HG02623 (cell line): Measurements from ENCODE around the gene LAMC1.

Source experiments
- ATAC-seq: cut with Tn5 transposase; IDR thresholded peaks from one replicate; pipeline ENCODE4 v1.9.1; 2021; ENCODE audit warnings: moderate library complexity; ENCODE audit not compliant: unreplicated experiment

LAMC1 gene

DNA sequence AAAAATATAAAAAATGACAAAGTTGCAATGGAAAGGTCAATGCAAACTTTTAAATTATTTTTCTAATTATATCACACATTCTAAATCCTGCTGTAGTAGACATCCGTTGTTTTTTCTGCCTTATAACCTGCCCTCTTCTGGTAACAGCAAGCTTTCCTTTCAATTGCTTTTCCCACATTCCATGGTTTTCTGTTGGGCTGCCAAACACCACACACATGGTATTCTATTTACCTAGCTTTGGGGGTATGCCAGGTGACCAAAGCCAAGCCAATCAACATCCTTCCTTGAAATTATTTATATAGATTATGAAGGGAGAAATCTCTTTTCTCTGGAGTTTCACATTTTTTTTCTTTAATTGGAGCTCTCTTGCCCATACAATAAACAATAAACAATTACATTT is 3.4 kb upstream of the LAMC1 start:
- no peak for ATAC-seq

DNA sequence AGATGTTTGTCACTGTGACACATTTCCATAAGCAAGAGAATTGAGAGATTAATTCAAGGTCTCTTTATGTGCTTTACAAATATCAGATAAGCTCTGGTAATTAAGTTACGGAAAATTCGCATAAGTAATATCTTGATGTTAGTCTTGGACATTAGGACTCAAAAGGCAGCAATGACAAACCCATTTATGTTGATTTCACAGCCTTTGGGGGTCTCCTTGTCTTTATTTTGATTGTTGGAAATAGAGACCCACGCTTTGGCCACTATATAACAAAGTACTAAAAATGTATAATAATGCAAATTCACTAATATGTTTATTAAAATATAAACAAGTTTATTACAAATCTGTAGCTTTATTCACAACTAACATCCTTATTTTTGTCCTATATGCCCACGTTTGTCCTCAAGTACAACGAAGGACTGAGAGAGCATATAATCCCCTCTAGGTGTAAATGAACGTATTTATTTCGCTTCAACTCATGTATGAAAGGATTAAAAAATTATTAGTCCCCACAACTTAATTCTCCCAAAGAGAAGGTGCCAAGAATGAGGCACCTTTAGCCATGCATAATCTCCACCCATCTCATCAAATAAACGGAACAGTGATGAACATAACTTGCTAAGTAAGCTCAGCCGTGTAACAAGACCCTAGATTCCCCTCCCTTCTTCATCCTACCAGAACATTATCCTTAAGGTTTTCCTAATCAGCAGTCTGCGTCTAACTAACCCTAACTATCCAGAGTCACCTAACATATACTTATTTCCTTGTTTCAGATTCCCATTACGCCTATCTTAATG is 1.6 kb upstream of the LAMC1 start:
- ATAC-seq: no peak

DNA sequence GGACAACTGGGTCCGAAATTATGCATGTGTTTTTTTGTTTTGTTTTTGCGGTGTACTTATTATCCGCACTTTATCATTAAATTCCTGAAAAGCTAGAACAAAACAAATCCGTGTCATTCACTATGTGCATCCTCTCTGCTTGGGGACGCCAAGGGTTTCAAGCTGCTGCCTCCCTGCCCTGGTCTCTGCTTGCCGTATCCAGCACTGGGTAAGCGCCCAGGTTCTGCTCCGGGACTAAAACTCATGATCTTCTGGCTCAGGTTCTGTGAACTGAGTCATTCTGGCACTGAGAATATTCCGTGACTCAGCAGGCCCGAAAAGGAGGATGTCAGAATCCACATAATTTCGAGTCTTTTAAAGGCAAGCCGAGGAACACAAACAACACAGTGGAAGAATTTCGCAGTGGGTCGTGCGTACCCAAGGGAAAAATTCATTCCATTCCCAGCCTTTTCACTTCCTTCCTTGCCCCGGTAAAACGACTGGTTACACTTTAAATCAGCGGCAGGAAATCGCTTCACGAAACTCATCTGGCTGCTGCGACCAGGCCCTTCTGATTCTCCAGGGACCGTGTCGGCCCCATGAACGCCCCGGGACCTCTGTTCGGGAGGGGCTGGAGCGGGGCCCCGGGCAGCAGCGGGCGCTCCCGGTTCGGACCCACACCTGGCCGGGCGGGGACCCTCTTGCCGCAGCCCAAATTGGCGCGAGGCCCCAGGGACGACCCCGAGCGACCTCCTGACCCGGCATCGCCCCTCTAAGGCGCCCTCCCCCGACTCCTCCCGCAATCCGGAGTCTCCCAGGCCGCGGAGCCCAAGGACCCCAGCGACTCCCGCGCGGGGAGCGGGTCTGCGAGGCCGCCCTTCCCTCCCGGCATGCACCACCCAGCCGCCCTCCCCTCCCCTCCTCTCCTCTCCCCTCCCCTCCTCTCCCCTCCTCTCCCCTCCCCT is 746 bp upstream of the LAMC1 start:
- peak; percentile 18 for ATAC-seq

DNA sequence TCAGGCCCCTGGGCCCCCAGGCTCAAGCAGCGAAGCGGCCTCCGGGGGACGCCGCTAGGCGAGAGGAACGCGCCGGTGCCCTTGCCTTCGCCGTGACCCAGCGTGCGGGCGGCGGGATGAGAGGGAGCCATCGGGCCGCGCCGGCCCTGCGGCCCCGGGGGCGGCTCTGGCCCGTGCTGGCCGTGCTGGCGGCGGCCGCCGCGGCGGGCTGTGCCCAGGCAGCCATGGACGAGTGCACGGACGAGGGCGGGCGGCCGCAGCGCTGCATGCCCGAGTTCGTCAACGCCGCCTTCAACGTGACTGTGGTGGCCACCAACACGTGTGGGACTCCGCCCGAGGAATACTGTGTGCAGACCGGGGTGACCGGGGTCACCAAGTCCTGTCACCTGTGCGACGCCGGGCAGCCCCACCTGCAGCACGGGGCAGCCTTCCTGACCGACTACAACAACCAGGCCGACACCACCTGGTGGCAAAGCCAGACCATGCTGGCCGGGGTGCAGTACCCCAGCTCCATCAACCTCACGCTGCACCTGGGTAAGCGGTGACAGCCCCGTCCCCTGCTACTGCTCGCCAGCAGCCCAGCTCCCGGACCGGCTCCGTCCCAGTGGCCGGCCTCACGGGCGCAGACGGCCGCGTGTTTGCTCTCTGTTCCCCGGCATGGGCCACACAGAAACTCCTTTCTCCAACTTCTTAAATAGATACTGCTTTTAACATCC is 539 bp downstream of the LAMC1 start:
- peak; percentile 62 for ATAC-seq

DNA sequence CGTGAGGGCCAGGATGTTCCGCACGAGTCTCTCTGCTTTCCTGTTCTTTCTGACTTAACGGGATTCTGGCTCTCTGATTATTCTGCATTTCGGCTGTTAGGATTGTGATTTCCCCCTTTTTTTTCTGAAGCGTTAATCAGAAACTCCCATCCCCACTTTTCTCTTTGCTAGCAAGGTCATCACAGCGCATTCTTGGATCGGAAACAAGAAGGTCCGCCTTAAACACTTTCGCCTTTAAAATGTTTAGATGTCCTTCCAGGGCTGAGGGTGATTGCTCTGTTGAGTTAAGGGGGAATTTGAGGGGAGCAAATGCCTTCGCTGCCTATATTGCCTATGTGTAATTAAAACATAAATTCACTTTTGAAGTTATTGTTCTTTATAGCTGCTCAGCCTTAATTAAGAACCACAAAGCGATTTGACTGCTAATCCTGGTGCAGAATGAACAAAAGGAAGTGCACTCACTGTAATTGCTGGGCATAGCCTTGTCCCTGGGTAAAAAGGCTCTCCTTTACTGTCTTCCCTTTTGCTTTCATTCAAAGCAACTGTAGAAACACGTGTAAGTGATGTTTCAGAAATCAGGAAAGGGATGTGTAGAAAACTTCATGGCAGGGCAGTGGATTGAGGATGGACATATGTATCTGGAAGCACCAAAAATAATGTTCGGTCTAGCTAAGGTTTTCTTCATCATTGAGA is 1.2 kb downstream of the LAMC1 start:
- no peak for ATAC-seq

DNA sequence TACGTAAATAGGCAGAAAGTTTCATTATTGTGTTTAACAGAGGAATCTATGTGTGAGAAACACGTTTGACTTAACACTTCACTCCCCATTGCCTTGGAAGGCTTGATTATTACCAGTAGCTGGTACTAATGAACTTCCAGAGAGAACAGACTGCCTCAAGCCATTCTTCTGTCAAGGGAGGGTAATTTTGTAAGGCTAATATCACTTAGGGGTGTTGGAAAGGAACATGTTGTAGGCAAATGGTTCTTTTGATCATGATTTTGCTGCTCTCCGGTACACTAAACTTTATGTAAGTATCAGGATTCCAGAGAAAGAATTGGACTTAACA is 1.8 kb downstream of the LAMC1 start:
- ATAC-seq: no peak

DNA sequence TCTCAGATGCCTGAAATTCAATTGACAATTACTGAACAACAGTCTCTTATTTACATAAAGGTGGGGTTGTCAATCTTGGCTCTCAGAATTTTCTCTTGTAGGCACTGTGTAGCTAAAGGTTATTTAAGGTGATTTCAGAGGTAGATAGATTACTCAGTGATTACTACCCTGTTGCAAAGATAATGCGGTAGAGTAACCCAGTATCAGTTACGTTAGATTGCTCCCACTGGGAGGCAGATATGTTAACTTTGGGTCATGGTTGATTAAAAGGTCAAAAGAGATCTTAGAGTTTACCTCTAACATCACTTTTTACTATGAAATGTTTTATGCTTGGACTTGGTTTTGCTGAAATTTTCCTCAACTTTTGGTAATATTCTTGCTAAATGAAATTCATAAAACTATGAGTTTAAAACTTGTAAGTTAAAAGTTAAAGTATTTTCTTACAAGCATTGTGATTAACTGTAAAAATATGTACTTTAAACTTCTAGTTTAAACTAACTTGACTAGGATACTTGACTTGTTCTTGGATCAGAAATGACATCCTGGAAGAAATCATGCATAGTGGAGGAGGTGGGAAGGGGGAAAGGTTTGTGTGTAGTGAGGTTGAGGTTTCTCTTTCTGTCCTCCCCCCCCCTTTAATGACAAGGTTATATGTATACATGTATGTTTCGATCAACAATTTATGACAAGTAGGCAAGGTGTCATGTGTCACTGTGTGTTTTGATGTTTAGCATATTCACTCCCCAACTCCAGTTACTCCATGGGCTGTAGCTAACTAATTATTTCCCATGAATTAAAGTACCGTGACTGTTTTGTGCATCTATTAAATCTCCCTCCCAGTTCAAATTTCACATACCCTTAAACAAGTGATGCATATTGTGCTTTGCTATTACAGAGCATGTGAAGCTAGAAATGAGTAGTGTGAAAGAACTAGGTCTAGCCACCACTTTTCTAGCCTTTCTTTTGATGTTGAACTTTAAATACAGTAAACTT is 2.9 kb downstream of the LAMC1 start:
- ATAC-seq: no peak

DNA sequence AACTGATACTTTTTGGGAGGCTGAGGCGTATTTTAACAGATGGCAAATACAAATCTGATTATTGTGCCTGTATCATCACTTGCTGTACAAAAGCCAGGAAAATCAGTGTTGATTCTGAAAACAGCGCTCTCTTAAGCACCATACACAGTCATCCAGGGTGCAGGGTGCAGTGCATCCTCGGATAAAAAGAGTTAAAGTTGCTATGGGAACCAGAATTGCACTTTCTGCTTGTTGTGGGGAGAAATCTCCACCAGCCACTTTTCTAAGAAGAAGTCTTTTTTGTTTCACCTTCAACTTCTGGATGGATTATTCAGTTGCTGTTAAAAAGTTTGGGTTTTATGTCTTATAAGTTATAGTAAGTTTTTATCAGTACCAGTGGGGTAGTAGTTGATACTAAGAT is 3.8 kb downstream of the LAMC1 start:
- ATAC-seq: no peak

DNA sequence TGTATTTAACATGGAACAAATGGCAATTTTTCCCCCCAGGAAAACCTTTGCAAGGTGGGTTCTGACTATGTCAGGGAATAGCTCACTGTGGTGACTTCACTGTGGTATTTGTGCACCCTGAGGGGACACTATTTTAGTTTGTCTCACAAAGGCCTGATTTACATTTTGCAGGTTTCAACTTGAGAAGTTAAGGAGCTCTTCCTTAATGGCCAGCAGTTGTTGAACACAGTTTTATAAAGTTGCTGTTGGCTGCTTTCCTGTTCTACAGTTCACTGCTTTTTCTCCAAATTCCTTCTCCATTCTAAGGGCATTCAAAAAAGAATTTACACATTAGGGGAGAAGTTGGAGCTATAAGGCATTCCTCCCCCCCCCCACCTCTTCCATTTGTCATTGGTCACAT is 4.6 kb downstream of the LAMC1 start:
- ATAC-seq: no peak

DNA sequence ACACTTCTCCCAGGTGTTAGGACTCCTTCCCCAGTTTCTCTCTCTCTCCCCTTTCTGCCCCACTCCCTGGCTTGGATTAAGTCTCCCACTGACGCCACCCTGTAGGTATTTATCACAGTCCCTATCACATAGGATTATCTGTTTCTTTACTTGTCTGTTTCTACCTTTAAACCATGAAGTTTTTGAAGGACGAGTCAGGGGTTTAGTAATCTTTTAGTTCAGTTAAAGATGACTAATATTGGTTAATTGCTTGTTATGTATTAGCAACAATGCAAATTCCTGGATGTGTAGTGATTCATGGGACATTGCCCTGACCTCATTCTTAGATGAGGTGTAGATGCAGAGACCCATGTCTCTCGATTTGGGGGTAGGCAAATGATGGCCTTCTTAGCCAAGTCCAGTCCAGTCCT is 6.4 kb downstream of the LAMC1 start:
- ATAC-seq: no peak

DNA sequence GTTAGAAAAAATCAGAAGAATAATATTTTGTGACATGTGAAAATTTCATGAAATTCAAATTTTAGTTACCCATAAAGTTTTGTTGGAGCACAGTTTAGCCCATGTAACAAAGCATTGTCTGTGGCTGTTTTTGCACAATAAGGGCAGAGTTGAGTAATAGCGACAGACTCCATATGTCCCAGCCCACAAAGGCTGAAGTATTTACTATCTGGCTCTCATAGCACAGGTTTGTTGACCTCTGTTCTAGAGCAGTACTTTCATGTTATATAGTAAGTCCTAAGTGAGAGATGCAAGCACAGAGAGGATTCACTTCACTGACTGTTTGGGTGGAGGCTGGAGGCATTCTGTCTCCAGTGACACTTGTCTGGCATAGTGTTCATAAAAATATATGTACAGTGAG is 6.8 kb downstream of the LAMC1 start:
- no peak for ATAC-seq

DNA sequence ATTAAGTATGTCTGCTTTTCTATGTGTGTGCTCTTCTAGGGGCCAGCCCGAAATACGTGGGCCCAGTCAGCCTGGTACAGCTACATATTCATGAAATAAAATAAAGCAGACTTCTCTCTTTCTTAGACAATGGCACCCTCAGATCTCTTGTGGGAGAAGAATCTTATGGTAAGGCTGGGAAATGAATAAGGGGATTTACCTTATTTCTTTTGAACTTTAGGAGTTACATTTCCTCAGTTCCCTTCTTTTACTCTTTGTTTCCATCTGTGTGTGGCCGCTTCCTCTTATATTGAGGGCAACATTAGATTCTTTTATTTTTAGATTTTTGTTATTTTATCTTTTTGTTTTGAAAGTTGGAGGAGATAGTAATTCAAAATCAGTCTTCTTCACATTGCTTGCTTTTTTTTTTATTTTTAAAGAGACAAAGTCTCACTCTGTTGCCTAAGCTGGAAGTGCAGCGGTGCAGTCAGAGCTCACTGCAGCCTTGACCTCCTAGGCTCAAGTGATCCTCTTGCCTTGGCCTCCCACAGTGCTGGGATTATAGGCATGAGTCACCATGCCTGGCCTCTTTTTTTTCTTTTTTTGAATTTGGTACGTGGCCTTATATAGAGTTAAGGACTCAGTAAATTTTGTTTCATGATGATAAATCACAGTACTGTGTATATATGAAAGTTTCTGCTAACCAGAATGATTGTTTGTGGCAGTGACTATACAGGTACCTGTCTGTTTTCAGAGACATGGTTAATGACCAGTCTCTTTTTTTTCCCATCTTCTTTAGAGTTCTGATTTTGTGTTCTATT is 9.1 kb downstream of the LAMC1 start:
- no peak for ATAC-seq

DNA sequence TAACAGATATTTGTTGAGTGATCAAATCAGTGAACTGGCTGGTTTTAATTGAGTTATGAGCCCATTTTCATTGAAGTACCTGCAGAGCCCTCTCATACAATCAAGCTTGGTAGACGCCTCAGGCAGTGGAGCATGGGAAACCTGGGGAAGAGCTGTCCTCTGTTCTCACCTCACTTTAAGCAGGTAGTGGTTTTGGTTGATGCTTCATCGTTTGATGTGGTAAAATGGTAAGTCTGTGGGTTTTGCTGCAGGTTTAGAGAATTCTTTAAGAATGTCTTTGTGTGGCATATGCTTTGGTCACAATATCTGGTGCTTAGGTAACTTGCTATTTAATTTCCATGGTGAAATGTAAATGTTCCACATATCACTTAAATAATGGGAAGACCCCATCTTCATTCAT is 10.0 kb downstream of the LAMC1 start:
- ATAC-seq: no peak

DNA sequence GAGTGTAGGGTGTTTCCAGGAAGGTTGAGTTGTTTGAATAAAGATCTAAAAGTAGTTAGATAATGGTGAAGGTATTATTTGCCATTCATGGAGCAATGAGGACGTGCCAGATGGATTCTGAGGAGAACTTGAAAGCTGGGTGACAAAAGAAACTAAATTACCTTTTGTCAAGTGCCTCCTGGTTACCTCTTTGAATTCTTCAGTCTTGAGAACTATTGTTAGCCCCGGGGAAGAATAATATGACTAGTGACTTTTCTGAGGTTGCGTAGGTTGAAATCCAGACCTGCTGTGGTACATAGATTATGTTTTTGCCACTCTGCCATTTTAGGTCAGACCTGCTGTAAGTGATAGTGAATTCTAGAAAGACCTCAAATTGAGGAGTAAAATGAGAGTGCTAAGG is 11.5 kb downstream of the LAMC1 start:
- no peak for ATAC-seq

DNA sequence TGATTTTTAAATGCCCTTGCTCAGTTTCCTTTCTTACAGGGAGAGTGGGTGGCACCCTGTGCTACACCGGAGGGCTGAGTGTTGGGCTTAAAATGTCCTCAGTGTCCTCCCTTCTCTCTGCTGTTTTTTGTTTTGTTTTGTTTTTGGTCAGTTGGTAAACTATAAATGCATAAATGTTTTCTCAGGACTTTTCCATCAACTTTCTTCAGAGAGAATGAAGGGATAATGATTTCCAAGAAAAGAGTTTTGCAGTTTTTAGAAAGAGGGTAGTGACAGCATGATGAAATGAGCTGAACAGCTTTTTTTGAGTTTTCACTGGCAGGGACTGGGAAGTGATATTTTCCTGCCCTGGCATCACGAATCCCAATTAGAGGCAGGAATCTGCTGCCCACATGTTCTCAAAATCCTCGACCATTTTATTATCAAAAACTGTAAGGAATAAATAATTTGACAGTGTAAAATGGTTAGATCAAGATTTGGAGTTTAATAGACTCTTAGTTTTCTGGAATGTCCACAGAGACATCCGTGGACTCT is 15.2 kb downstream of the LAMC1 start:
- no peak for ATAC-seq

DNA sequence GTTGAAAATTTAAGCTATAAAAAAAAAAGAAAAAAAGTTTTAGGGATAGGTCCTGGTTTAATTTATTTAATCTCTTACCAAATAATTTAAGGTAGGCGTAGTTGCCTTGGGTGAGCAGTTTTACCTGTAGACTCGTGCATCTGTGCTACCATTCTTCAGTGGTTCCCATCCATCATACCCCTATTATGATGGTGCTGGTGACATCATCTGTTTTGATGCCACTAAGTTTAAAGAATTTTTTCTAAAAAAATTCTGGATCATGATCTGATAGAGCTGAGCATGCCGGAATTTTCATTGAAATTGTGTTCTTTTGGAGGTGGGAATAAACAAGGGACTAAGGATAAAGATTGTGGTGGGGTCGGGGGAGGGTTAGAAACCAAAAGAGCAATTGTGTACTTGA is 15.7 kb downstream of the LAMC1 start:
- ATAC-seq: no peak

DNA sequence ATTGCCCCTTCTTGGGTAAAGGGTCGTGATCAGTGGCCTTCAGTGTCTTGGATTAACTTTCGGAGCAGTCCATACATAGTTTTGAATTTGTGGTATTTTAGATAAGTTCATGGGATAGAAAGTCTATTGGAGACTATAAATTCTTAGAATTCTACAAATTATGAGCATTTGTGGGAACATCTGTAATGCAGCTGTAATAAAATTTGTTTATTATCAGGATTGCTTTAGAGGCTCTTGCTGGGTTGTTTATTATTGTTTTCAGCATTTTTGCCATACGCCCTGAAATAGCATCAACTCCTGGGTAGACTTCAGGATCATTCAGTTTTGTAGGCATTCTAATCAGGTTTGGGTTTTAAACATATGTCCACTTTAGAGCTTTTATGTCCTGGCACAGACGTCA is 16.1 kb downstream of the LAMC1 start:
- ATAC-seq: no peak

DNA sequence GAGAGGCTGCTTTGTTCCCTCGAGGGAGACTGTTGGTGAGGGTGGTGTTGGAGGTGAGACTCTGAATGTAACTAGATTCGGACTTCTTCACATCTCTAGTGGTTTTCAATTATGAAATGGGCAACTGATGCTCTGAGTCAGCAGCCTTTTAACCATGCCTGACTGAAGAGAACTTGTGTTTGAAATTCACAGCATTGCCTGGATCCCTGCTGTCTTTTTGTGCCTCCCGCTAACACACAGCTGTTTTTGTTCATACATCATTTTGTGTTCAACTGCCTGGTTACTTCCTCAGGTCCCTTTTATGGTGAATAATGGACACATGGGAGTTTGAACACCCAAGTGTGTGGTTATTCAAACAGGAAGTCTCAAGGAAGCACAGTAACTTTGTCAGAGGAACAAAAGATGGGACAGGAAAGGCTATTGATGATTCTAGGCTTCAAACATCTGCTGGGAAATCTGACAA is 16.8 kb downstream of the LAMC1 start:
- ATAC-seq: no peak

DNA sequence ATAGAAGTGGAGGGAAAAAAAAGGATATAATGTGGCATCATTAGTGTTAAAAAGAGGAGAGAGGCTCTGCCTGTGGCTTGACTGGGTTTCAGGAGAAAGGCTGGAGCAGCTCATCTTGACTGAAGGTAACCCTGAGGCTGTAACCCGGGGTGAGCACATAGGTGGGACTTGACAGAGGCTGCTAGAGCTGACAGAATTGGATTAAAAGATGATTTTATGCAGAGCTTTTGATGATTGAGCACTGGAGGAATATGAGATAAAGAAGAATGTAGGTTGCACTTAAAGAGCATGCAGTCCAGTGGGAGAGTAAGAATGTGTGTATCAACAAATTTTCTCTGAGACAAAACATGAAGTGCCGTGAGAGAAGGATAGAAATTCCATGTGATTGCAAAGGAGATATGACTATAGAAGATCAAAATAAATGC is 17.3 kb downstream of the LAMC1 start:
- no peak for ATAC-seq
